Measurements from ENCODE around the gene BLOC1S1. TPM values are rescaled to one million over a fixed set of nuclear protein-coding genes. Genes with fewer than 3 reads are reported as not detected.

Gene BLOC1S1
- total RNA-seq, 4 donors from 2014 or later, result 193 to 251 (median 239) TPM

- TF ChIP-seq, protein P1, sequence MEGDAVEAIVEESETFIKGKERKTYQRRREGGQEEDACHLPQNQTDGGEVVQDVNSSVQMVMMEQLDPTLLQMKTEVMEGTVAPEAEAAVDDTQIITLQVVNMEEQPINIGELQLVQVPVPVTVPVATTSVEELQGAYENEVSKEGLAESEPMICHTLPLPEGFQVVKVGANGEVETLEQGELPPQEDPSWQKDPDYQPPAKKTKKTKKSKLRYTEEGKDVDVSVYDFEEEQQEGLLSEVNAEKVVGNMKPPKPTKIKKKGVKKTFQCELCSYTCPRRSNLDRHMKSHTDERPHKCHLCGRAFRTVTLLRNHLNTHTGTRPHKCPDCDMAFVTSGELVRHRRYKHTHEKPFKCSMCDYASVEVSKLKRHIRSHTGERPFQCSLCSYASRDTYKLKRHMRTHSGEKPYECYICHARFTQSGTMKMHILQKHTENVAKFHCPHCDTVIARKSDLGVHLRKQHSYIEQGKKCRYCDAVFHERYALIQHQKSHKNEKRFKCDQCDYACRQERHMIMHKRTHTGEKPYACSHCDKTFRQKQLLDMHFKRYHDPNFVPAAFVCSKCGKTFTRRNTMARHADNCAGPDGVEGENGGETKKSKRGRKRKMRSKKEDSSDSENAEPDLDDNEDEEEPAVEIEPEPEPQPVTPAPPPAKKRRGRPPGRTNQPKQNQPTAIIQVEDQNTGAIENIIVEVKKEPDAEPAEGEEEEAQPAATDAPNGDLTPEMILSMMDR (IDR thresholded peaks at IDR 0.05; ENCODE audit: low read depth), result no peak
Measured at GRCh38 chr12:55679691-55680090, 36.2 kb upstream of the BLOC1S1 start.

- TF ChIP-seq, protein P1 (IDR thresholded peaks at IDR 0.05; ENCODE audit: low read depth), result no peak
Measured at GRCh38 chr12:55681142-55682077, 34.4 kb upstream of the BLOC1S1 start.

DNA sequence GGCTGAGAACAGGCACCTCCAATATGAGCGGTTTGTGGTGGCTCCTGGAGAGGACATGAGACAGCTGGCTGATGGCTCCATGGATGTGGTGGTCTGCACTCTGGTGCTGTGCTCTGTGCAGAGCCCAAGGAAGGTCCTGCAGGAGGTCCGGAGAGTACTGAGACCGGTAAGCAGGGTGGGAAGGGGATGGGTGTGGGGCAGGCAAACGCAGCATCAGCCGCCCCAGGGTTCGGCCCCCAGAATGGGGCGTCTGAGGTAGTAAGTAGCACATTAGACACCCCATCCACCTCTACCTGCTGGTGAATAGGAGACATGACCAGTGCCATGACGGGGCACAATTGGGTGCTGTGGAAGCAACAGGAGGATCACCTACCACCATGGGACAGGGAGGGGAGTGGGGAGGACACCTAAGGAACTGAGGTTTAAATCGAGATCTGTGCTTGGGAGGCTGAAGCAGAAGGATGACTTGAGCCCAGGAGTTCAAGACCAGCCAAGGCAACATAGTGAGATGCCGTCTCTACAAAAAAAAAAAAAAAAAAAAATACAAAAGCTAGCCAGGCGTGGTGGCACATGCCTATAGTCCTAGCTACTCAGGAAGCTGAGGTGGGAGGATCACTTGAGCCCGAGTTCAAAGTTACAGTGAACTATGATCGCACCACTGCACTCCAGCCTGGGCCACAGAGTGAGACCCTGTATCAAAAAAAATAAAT, 33.6 kb upstream of the BLOC1S1 start:
- TF ChIP-seq, protein P1 (IDR thresholded peaks at IDR 0.05; ENCODE audit: low read depth), result no peak

- TF ChIP-seq, protein P1 (IDR thresholded peaks at IDR 0.05; ENCODE audit: low read depth), result no peak
Measured at GRCh38 chr12:55683676-55684075, 32.2 kb upstream of the BLOC1S1 start.

- TF ChIP-seq, protein P1 (IDR thresholded peaks at IDR 0.05; ENCODE audit: low read depth), result no peak
Measured at GRCh38 chr12:55684761-55685370, 31.0 kb upstream of the BLOC1S1 start.

DNA sequence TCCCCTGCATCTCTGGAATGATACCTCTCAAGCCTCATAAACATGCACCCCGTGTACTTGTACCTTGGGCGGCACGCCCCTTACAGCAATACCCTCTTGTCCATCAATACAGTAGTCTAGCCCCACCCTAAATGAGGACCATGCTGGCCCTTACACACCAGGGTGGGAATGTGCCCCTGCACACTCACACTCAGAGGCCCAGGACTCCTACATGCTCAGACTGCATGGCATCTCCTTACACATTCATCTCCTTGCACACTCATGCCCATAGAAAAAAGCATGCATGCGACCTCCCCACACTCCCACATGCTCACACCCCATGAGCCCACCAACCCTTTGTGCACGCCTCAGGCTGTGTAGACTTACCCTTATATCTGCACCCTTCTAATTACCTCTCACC, 30.2 kb upstream of the BLOC1S1 start:
- TF ChIP-seq, protein P1 (IDR thresholded peaks at IDR 0.05; ENCODE audit: low read depth), result no peak
